Measurements from ENCODE around the gene LRRC74A. TPM values are rescaled to one million over a fixed set of nuclear protein-coding genes. Genes with fewer than 3 reads are reported as not detected.

LRRC74A gene
- total and polyA plus RNA-seq, 2 donors (not counting 3 experiments of a cell fraction or from before 2014, with no cell fraction given): not detected

- no peak for FAIRE-seq
- TF ChIP-seq POLR2AphosphoS5 (IDR thresholded peaks at IDR 0.05; ENCODE audit: insufficient read depth, low read depth, low read length) (no peak), CTCF (IDR thresholded peaks at IDR 0.05; ENCODE audit: extremely low read depth in 1 of 2, insufficient read depth in 1 of 2, low read depth in 1 of 2, low read length in 2 of 2) (no peak), MYC (IDR thresholded peaks at IDR 0.05; ENCODE audit: low read depth, low read length) (no peak), EZH2 (IDR thresholded peaks at IDR 0.05; ENCODE audit: borderline replicate concordance, low read depth, low read length, severe bottlenecking) (no peak), POLR2A (IDR thresholded peaks at IDR 0.05; ENCODE audit: low read depth, low read length) (no peak), MAX (IDR thresholded peaks at IDR 0.05; ENCODE audit: insufficient read depth, insufficient read length) (no peak), GATA2 (IDR thresholded peaks at IDR 0.05; ENCODE audit: insufficient read depth, insufficient read length, low read depth, low read length) (no peak), JUN (IDR thresholded peaks at IDR 0.05; ENCODE audit: borderline replicate concordance, insufficient read depth, insufficient read length, low read depth) (no peak), FOS (IDR thresholded peaks at IDR 0.05; ENCODE audit: borderline replicate concordance, insufficient read depth, low read length) (no peak)
Observed at GRCh38 chr14:76782885-76783566, 43.2 kb upstream of the LRRC74A start.

More at GRCh38 chr14:76782885-76783566, 43.2 kb upstream of the LRRC74A start:
- Histone ChIP-seq H3K9ac (replicated peaks; ENCODE audit: extremely low read depth, insufficient read depth, low read length) (no peak overlapping the region), H3K27me3 (ENCODE audit: control insufficient read depth in 2 of 2, insufficient read depth in 2 of 2, low read length in 2 of 2) (no peaks in the 10 kb centered on the region), H3K79me2 (ENCODE audit: control insufficient read depth, insufficient read depth, low read length) (no peaks in the 10 kb centered on the region), H3K4me2 (ENCODE audit: insufficient read depth, low read length) (no peak overlapping the region), H3K9me3 (replicated peaks; ENCODE audit: control insufficient read depth, insufficient read depth, low read length) (no peaks in the 10 kb centered on the region), H2AFZ (ENCODE audit: low read depth, low read length) (no peak overlapping the region), H3K27ac (ENCODE audit: insufficient read depth, low read depth, low read length) (no peak overlapping the region), H3K4me1 (ENCODE audit: control insufficient read depth, extremely low read depth, insufficient read depth, low read length) (no peaks in the 10 kb centered on the region), H3K4me3 (replicated peaks in 1 of 3; ENCODE audit: insufficient read depth in 1 of 3, low read depth in 1 of 3, low read length in 3 of 3) (no peak overlapping the region), H3K36me3 (ENCODE audit: control insufficient read depth in 2 of 2, extremely low read depth in 1 of 2, insufficient read depth in 2 of 2, low read length in 2 of 2) (peaks cover 2 to 30% of the 10 kb centered on the region in 2 experiments), H3K9me1 (replicated peaks; ENCODE audit: control insufficient read depth, extremely low read depth, insufficient read depth, low read length) (no peaks in the 10 kb centered on the region), H4K20me1 (replicated peaks; ENCODE audit: control insufficient read depth, extremely low read depth, insufficient read depth, low read length) (no peaks in the 10 kb centered on the region)
- DNase-seq (ENCODE audit: low read depth, low spot score): no peak
- dilution Hi-C loops (cut with MboI; ENCODE audit: extremely low pct_ligation_motif_present, low sequenced_read_pairs): no loop called here
- POLR2A ChIA-PET: no interaction called here
- BruUV-seq (replicated peaks): no TSS peak
- intact Hi-C loops (cut with micrococcal nuclease): no loop called here
- CTCF ChIA-PET: interaction anchor here (1.0 to 15.4 kb wide), 4 partner anchors 12 to 70 kb away, joined by 3 to 557 read pairs (median 34); no protein-coding TSS in a partner anchor

Data from endothelial cell of umbilical vein (primary cell).